GM12873 (cell line): ENCODE measurements around the gene RAD9A.

Source experiments
- TF ChIP-seq, protein P1 (sequence below): IDR thresholded peaks from 2 replicates; pipeline ENCODE4 v1.5.1; 2012; ENCODE audit warnings: low read depth, mild to moderate bottlenecking, moderate library complexity, low read length, control low read depth; ENCODE audit not compliant: insufficient read depth; ENCODE audit errors: missing control alignments

Gene RAD9A

DNA sequence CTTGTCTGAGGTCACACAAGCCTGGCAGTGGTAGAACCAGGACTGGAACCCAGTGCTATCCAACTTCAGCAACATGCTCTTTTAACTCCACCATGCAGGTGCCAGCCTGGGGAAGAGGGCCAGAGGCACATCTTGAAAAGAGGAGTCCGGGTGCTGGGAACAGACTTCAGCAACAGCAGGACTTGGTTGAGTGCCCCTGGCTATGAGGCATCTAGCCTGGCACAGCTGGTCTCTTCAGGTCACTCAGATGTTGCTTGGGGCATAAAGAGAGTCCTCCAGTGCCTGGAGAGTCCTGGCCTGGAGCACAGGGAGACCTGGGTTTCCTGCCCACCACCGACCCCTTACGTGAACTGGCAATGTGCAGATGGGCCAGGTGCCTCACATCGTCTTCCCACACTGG lies 13.2 kb upstream of the RAD9A start:
- TF ChIP-seq, protein P1, sequence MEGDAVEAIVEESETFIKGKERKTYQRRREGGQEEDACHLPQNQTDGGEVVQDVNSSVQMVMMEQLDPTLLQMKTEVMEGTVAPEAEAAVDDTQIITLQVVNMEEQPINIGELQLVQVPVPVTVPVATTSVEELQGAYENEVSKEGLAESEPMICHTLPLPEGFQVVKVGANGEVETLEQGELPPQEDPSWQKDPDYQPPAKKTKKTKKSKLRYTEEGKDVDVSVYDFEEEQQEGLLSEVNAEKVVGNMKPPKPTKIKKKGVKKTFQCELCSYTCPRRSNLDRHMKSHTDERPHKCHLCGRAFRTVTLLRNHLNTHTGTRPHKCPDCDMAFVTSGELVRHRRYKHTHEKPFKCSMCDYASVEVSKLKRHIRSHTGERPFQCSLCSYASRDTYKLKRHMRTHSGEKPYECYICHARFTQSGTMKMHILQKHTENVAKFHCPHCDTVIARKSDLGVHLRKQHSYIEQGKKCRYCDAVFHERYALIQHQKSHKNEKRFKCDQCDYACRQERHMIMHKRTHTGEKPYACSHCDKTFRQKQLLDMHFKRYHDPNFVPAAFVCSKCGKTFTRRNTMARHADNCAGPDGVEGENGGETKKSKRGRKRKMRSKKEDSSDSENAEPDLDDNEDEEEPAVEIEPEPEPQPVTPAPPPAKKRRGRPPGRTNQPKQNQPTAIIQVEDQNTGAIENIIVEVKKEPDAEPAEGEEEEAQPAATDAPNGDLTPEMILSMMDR = no peak

DNA sequence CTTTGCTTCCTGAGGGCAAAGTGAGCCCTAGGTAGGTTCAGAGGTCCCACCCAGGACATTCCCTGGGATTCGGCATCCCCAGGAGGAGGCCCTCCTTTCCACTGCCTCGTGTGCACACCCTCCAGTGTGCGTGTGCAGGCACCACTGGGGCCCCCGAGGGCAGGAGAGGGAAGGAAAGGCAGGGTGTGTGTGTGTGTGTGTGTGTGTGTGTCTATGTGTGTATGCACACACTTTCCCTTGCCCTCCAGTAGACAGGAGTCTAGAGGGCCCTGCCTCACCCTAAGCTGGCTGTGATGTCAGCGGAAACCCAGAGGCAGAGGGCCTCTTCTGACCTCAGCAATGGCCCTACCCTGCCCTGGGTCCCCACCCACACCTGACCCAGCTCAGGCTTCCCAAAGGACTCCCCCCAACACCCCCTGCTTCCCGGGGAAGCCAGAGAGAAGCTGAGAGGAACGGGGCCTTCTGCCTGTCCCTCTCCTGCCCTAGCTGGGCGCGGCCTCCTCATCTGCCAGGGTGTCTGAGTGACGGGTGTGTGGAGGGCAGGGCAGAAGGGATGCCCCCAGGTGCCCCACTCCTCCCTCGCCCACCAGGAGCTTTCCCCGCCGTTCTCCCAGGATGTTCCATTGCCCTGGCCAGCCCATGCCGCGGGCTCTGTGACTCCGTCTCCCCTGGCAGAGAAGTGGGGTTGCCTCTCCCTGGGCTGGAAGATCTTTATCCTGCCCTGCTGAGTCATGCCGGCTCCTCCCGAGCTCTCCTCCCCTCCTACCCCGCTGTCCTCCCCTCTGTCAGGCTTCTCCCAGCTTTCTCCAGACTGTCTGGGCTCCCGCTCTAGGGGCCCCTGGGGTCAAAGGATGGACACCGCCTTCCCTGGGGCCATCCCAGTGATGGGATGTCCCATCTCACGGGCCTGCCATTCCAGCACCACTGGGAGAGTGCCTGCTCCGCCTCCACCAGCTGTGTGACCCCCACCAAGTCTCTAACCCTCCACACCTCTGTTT lies 12.4 kb upstream of the RAD9A start:
- TF ChIP-seq, protein P1 = no peak

DNA sequence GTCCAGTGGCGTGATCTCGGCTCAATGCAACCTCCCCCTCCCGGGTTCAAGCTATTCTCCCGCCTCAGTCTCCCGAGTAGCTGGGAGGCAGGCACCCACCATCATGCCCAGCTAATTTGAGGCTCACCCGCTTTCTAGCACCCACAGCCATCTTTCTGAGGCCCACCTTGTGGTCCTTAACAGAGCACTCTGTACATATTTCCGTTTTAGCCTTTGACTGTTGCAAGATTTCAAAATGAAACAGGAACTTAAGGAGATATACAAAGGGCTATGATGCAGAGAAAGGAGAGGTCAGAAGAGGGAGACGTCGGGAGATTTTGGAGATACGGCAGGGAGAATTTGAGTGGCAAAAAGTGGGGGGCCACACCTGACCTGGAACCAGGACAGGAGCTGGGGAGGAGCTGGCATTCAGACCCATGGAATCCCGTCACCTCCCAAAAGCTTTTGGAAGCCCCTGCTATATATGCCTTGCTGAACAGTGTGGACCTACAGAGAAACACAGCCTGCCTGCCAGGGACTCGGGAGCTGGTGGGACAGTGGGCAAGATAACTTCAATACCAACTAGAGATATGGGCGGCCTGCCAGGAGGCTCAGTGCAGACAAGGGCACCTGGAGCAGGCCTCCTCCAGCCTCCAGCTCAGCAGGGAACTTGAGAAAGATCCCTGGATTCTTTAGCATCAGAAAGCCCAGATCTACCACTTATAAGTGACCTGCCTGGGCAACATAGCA lies 10.4 kb upstream of the RAD9A start:
- TF ChIP-seq, protein P1 = no peak

DNA sequence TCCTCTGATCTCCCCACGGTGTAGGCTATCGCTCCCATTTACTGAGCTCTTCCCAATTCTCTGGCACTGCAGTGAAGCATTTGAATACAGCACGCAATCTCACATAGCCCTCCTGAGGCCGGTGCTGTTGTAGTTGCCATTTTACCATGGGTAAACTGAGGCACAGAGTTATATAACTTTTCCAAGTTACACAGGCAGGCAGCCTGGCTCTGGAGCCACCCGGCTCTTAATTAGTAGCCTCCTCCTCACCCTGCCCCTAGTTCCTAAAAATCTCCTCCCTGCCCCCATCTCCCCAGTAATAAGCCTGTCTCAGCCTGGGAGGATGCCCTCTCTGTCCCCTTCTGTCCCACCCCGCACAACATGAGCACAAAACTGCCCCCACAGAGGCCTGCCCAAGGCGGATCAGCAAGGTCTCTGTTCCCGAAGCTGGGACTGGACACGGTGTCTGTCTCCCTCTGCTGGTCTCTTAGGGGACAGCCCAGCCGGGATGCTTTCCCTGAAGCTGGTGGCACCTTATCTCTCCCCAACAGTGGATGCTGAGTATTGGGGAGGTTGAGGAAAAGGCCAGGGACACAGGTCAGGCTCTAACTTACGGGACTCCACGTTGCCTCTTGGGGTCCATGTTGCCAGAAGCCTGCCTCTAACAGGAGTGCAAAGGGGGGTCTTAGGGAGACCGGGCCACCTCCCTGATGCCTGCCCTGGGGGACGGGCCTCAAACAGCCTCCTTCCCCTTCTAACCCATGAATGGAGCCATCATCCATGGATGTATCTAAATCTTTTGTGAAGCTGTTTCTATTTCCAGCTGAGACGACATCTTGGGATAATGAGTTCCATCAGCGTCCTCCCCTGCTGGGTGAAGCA lies 9.3 kb upstream of the RAD9A start:
- TF ChIP-seq, protein P1 = peak; percentile 100

DNA sequence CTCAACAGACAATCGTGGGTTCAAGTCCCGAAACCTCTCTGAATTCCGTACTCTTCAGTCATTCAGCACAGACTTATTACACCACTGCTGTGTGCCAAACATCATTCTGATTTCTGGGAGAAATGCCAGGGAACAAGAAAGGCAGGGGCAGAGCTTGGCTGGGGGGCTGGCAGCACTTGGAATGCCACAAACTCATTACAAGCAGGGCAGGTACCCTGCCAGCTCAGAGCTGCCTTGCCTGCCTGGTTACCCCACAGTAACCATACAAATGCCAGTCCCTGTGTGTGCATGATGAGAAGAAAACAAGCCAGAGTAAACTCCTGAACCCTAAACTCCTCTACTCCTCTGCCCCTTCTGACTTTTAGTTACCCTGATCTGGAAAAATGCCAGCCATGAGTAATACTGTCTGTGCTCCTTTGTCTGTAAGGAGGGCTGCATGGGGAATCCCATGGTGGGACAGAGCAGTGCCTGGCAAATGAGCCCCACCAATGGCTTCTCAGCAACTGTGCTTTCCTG lies 6.9 kb upstream of the RAD9A start:
- TF ChIP-seq, protein P1 = no peak

DNA sequence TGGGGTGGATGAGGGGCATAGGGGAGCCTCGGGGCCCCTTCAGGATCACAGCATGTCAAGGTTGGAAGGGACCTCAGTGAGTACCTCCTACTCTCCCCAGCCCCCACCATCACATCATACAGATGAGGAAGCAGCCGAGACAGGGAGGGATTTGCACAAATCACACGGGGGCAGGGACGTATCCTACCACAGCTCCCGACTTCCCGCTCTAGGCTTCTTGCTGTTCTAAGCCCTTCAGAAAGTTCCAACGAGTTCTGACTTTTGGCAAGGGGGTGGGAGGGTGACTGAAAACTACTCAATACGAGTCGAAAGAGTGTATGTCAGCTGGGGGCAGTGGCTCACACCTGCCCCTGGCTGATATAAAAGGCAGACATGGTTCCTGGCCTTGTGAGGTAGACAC lies 4.7 kb upstream of the RAD9A start:
- TF ChIP-seq, protein P1 = no peak
